IgD-negative memory B cell (primary cell): ENCODE measurements around the gene PEMT. TPM values are rescaled to one million over a fixed set of nuclear protein-coding genes. Genes with fewer than 3 reads are reported as not detected.

Experiments
- H3K27ac Mint-ChIP-seq, 3 donors: one replicate each; pipeline ENCODE4 v1.8.0; 2020 to 2022; ENCODE audit warnings: mild to moderate bottlenecking in 3 of 3, mixed read lengths in 3 of 3, moderate library complexity in 1 of 3
- H3K27me3 Mint-ChIP-seq: one replicate; pipeline ENCODE4 v1.8.0; 2021; ENCODE audit warnings: mixed read lengths
- H3K36me3 Mint-ChIP-seq: one replicate; pipeline ENCODE4 v1.8.0; 2020; ENCODE audit warnings: mild to moderate bottlenecking, mixed read lengths
- H3K4me1 Mint-ChIP-seq, 3 donors: one replicate each; pipeline ENCODE4 v1.8.0; 2020 to 2022; ENCODE audit warnings: mixed read lengths in 3 of 3, mild to moderate bottlenecking in 1 of 3
- H3K4me3 Mint-ChIP-seq, 4 donors: one replicate each; pipeline ENCODE4 v1.8.0; 2020 to 2022; ENCODE audit warnings: mild to moderate bottlenecking in 4 of 4, mixed read lengths in 4 of 4, moderate library complexity in 3 of 4
- H3K9me3 Mint-ChIP-seq, 3 donors: one replicate each; pipeline ENCODE4 v1.8.0; 2020 to 2021; ENCODE audit warnings: mixed read lengths in 3 of 3, mild to moderate bottlenecking in 1 of 3
- polyA plus RNA-seq: library from polyadenylated mRNA; unstranded; fragments of 300-500 nt; fragmentation: Illumina TruSeq; gene quantifications from one replicate; pipeline ENCODE4 v1.2.3, GENCODE V29; 2021

PEMT gene
- polyA plus RNA-seq, 1 donor from 2014 or later: 35.6 TPM

DNA sequence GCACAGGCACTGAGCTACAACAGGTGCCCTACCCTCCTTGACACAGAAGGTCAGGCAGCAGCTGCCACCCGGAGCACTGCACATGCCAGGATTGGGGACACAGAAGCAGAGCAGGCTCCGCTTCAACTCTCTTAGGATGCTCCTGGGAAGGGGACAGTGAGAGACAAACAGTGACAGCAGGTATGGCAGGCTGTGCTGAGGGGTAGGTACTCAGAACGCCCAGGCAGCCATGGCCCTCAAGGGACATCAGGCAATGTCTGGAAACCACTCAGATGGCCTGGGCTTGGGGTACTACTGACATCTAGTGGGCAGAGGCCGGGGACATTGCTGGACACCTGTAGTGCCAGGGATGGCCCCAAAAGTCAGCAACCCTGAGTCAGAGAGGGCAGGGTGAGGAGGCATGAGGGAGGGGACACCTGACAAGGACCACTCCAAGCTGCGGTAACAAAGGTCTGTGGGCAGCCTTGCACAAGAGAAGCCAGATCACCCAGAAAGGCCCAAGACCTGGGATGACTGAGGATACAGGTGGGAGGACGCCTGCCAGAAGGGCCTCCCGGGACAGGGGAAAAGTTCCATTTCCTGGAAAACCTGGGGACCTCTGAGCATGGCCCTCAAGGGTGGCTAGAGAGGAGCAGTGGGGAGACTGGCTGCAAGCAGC, 21.2 kb downstream of the PEMT start:
- Mint-ChIP-seq H3K36me3 (peaks cover 3% of the 10 kb centered on the region), H3K4me3 (no peak overlapping the region), H3K9me3 (no peaks in the 10 kb centered on the region), H3K27ac (no peak overlapping the region), H3K27me3 (no peaks in the 10 kb centered on the region), H3K4me1 (peaks cover 0 to 3% (median 0%) of the 10 kb centered on the region in 3 donors)

DNA sequence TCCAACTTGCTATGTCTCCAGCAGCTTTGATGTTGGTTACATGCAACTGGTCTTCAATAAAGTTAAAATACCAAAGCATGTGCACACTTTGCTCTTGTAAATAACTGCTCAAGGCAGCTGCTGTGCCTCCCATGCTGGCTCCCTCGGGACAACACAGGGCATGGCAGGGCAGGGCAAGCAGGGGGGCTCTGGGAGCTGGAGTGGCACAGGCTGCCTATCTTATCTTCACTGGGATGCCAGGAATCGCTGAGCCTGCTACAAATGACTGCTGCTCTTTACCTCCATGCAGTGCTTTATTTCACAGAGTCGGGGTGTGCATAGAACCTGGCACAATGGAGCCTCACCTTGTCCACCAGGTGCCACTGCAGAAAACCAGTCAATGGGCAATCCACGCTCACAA, 21.8 kb downstream of the PEMT start:
- Mint-ChIP-seq H3K27ac (no peak overlapping the region), H3K4me1 (peaks cover 0 to 3% (median 0%) of the 10 kb centered on the region in 3 donors), H3K36me3 (peaks cover 3% of the 10 kb centered on the region), H3K9me3 (no peaks in the 10 kb centered on the region), H3K27me3 (no peaks in the 10 kb centered on the region), H3K4me3 (no peak overlapping the region)

DNA sequence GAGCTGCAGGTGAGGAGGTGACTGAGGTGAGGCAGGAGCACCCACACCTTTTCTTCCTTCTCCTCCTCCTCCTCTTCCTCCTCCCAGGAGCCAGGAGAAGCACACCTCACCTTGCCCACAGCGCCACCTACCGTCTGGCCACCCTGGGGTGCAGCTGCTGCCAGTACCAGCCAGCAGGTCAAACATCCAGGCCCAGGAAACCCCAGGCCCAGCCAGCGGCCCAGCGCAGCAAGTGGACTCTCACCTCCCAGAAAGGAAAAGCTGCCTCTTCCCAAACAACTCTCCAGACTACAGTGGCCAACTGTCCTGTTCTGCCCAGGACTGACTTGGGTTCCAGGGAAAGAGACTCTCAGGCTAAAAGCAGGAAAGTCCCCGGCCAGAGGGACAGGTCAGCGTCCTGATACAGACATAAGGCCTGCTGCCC, 22.7 kb downstream of the PEMT start:
- Mint-ChIP-seq H3K27me3 (no peaks in the 10 kb centered on the region), H3K36me3 (peaks cover 3% of the 10 kb centered on the region), H3K4me3 (no peak overlapping the region), H3K9me3 (no peaks in the 10 kb centered on the region), H3K27ac (no peak overlapping the region), H3K4me1 (peaks cover 0 to 3% (median 0%) of the 10 kb centered on the region in 3 donors)

DNA sequence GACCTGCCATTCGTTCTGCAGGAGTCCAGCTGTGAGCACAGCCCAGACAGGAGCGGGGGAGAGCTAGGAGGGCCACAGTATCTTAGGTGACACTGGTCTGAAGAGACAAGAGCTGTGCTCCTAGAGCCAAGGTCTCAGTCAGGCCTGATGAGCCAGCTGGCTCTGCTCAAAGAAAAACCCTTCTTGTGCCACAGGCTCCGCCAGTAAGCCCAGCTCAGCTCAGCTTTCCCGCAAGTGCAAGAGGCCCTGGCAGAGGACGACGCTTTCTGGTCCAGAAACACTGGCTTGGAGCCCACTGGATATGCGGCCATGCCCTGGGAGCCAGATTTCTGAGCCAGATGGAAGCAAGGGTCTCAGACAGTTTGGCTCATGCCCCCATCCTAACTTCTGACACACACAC, 23.9 kb downstream of the PEMT start:
- H3K4me1 Mint-ChIP-seq: peaks cover 0 to 3% (median 0%) of the 10 kb centered on the region in 3 donors
- no peaks in the 10 kb centered on the region for H3K9me3 Mint-ChIP-seq
- no peak overlapping the region for H3K4me3 Mint-ChIP-seq
- no peaks in the 10 kb centered on the region for H3K27me3 Mint-ChIP-seq
- H3K36me3 Mint-ChIP-seq: peaks cover 3% of the 10 kb centered on the region
- H3K27ac Mint-ChIP-seq: peak overlapping the region in 1 of 3 donors; percentile 69

DNA sequence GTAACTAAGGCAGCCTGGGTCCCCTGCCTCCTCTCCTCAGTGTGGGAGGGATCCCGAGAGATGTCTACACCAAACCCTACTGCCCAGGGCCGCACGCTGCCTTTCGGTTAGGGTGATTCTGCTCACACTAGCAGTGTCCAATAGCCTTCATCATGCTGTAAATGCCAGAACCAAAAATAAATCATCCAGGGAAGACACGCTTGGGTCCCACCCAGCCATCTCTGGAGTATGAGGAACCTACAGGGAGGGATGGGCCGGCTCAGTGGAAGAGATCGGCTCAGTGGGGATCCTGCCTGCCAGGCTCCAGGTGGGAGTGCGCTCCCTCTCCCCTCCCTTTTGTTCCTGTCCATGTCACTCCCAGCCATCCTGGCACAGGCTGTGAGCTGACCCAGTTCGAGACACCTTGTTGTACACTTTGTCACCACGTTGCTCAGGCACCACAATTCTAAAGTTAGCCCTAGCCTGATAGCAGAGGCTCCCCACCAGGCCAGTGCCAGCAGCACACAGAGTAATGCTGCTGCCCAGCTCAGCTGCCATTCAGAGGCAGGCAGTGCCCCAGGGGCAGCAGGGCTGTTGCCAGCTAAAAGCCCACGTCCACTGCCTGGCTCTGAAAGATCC, 24.5 kb downstream of the PEMT start:
- no peak overlapping the region for H3K27ac Mint-ChIP-seq
- H3K4me3 Mint-ChIP-seq: no peak overlapping the region
- peaks cover 3% of the 10 kb centered on the region for H3K36me3 Mint-ChIP-seq
- peaks cover 0 to 3% (median 0%) of the 10 kb centered on the region in 3 donors for H3K4me1 Mint-ChIP-seq
- no peaks in the 10 kb centered on the region for H3K9me3 Mint-ChIP-seq
- H3K27me3 Mint-ChIP-seq: no peaks in the 10 kb centered on the region

DNA sequence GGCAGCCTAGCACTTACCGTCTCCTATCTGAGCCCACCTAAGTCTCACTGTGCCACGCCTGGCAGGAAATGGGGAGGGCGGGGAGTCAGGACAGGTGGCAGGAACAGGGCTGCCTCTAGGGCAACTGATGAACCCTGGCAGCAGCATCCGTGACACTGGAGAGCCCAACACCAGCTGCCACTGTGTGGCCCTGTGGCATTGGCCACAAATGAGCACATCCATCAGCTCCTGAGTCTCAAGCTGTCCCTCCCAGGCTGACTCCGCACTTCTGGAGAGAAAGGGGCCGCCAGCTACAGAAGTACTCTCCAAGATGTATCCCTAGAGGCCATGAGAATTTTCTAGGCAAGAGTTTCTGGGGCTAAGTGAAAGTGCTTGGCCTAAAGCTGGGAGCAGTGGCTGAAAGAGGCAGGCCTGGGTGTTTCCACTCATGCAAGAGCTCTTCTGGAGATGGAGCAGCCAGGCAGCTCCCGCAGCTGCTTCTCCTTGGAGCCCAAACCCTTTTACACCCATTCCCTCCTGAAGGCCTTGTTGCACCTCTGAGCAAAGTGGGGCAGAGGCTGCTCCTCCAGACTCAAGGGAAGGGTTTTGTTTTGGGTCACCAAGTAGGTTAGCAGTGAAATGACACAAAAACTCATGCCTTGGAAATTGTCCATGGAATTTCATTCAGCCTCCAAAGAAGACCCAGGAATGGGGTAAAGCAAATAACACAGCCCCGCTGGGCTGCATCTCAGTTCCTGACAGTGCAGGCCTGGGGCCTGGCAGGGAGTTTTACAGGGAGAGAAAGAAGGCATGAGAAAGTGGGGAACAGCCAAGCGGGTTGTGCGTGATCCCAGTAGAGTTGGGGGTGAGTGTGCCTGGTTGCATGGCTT, 25.8 kb downstream of the PEMT start:
- Mint-ChIP-seq H3K27me3 (no peaks in the 10 kb centered on the region), H3K9me3 (no peaks in the 10 kb centered on the region), H3K27ac (no peak overlapping the region), H3K36me3 (no peaks in the 10 kb centered on the region), H3K4me1 (peaks cover 0 to 6% (median 0%) of the 10 kb centered on the region in 3 donors), H3K4me3 (no peak overlapping the region)

DNA sequence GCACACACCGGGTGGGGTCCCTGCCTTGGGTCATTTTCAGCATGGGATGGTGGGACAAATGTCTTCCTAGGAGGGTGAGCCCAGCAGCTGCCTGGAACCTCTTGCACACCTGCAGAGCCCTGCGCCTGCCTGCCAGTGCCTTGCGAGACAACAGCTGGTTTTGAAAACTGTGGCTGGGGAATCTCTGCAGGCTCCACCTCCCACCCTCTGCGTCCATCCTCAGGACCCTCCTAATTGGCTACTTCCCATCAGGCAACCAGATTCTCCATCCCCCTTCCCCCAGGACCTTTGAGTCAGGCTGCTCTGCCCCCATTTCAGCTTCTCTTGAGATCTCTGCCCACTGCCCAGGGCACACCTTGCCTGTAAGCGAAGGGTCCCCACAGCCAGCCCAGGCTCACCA, 26.6 kb downstream of the PEMT start:
- Mint-ChIP-seq H3K27me3 (no peaks in the 10 kb centered on the region), H3K4me3 (no peak overlapping the region), H3K36me3 (no peaks in the 10 kb centered on the region), H3K9me3 (no peaks in the 10 kb centered on the region), H3K27ac (no peak overlapping the region), H3K4me1 (peaks cover 0 to 6% (median 0%) of the 10 kb centered on the region in 3 donors)

DNA sequence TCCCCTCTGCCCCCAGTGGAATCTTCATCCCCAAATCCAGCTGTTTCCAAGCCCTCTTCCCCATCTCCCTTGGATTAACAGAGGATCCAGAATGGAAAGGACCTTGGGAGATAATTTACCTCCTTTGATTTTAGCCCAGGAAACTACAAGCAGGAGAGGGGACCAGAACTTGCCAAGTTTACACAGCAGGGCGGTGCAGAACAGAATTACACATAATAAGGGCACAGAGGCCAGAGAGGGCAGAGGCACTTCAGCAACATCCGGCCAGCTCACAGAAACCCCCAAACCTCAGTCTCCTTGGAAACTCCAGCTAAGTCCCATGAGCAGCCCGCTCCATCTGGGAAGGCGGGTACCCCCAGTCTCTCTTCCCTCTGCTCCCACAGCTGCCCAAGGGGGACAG, 27.2 kb downstream of the PEMT start:
- peaks cover 0 to 6% (median 0%) of the 10 kb centered on the region in 3 donors for H3K4me1 Mint-ChIP-seq
- H3K27me3 Mint-ChIP-seq: no peaks in the 10 kb centered on the region
- no peaks in the 10 kb centered on the region for H3K36me3 Mint-ChIP-seq
- no peak overlapping the region for H3K4me3 Mint-ChIP-seq
- H3K9me3 Mint-ChIP-seq: no peaks in the 10 kb centered on the region
- H3K27ac Mint-ChIP-seq: no peak overlapping the region

DNA sequence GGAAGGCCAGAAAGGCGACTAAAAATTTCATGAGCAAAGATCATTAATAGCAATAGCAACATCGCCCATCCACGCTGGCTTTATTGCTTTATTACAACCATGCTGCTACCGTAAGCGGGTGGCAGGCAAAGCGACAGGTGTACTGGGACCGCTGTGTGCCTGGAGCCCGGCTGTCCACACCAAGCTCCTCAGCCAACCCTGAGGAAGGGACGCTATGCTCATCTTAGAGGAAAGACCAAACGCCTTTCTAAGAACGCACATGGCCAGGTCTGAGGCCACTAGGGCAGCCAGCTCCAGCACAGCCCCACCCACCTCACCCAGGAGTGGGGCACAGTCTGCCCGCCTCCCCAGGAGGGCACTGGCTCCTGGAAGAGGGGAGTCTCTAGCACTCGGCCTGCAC, 28.0 kb downstream of the PEMT start:
- Mint-ChIP-seq H3K9me3 (no peaks in the 10 kb centered on the region), H3K4me1 (peaks cover 0 to 6% (median 0%) of the 10 kb centered on the region in 3 donors), H3K4me3 (no peak overlapping the region), H3K27ac (no peak overlapping the region), H3K27me3 (no peaks in the 10 kb centered on the region), H3K36me3 (no peaks in the 10 kb centered on the region)

DNA sequence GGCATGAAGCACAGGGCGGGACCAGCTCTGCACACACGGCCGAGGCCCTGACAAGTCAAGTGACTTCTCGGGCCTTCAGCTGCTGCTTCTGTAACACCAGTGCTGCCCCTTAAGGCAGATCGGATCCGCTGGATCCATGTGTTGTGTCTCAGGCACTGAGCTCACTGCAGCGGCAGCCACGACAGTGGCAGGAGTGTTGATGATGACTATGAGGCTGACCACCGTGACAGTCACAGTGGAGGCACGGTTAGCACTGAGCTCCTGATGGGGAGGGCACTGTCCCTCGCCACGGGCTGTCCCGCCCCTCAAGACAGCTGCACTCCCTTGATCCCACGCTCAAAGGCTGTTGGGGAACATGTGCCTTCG, 29.4 kb downstream of the PEMT start:
- no peaks in the 10 kb centered on the region for H3K27me3 Mint-ChIP-seq
- H3K4me1 Mint-ChIP-seq: peaks cover 0 to 2% (median 0%) of the 10 kb centered on the region in 3 donors
- no peaks in the 10 kb centered on the region for H3K9me3 Mint-ChIP-seq
- H3K36me3 Mint-ChIP-seq: no peaks in the 10 kb centered on the region
- H3K4me3 Mint-ChIP-seq: no peak overlapping the region
- no peak overlapping the region for H3K27ac Mint-ChIP-seq

DNA sequence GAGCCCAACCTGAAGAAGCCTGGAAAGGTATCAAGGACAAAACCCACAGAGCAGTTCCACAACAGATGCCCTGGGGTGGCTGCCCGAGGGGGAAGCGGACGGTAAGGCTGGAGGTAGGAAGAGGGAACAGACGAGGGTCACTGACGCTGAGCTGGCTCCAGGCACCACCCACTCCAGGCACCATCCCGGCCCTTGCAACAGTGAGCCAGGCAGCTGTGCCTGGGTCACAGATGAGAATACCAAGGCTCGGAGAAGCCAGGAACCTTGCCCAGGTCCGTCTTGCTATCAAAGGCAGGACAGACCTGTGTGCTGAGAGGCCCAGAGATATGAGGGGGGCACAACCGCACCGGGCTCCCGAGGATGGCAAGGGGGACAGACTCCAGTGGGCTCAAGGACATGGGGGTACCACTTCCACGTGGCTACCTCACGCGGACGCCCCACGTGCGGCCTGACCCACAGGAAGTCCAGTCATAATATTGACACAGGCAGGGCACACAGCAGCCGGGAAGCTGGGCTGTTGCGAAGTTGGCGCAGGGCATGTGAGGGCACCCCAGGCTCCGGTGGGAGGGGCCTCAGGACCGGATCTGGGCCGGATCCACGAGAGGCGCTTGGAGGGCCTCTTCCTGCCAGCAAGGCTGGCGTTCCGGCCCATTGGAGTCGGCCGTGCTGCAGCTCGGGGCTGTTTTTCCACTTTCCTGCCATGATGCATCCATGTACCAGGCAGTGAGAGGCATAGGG, 29.9 kb downstream of the PEMT start:
- Mint-ChIP-seq H3K27ac (no peak overlapping the region), H3K9me3 (no peaks in the 10 kb centered on the region), H3K4me1 (peaks cover 0 to 2% (median 0%) of the 10 kb centered on the region in 3 donors), H3K36me3 (no peaks in the 10 kb centered on the region), H3K27me3 (no peaks in the 10 kb centered on the region), H3K4me3 (peak overlapping the region in 1 of 4 donors; percentile 43)

DNA sequence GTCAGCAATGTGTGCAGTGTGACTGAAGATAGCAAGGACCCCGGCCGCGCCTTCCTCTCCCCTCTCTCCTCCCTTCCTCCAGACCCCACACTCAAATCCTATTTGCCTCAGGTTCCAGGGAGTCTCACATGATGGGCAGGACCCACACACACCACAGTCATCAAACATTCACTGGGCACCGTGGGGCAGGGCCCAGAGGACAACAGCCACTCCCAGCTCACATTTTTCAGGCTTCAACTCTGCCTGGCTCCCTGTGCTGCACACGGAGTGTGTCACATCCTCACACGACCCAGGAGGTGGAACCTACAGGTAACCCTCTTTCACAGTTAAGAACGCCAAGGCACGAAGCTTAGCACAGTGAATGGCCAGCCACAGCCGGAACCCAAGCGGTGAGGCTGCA, 30.5 kb downstream of the PEMT start:
- no peak overlapping the region for H3K27ac Mint-ChIP-seq
- no peak overlapping the region for H3K4me3 Mint-ChIP-seq
- H3K27me3 Mint-ChIP-seq: no peaks in the 10 kb centered on the region
- no peaks in the 10 kb centered on the region for H3K36me3 Mint-ChIP-seq
- peaks cover 0 to 2% (median 0%) of the 10 kb centered on the region in 3 donors for H3K4me1 Mint-ChIP-seq
- no peaks in the 10 kb centered on the region for H3K9me3 Mint-ChIP-seq

DNA sequence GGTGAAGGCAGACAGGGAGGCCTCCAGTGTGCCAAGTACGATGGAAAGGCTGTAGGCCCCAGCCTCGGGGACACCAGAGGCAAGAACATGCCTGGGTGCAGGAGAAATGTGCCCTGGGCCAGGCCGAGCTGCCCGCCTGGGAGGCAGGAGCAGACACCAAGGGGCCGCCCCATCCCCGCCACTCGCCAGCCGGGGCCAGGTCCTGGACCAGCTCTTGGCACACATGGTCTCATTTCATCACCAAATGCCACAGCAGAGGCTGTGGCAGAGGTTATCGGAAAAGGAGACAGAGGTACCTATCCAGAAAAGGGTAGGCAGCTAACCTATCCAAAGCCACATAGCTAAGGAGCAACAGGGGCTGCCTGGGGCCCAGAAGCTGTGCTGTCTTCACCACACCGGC, 31.3 kb downstream of the PEMT start:
- Mint-ChIP-seq H3K27ac (no peak overlapping the region), H3K27me3 (no peaks in the 10 kb centered on the region), H3K4me1 (peaks cover 0 to 2% (median 0%) of the 10 kb centered on the region in 3 donors), H3K9me3 (no peaks in the 10 kb centered on the region), H3K4me3 (no peak overlapping the region), H3K36me3 (no peaks in the 10 kb centered on the region)

DNA sequence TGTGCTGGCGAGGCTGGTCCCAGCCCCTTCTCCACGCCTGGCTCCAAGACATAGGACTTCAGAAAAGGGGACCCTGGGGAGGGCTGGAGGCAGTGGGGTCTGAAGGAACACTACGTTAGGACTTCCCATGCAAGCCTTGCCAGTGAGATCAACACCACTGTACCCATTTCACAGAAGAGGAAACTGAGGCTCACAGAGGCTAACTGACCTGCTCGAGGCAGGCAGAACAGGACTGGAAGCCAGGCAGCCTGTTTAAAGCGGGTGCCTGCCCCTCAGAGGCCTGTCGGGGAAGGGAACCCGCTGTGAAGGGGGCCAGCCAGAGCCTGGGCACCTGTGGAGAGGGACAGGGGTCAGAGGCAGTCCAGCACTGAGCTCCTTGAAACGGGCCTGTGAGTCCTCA, 32.3 kb downstream of the PEMT start:
- Mint-ChIP-seq H3K4me1 (peaks cover 0 to 2% (median 0%) of the 10 kb centered on the region in 3 donors), H3K36me3 (no peaks in the 10 kb centered on the region), H3K9me3 (no peaks in the 10 kb centered on the region), H3K27ac (no peak overlapping the region), H3K4me3 (no peak overlapping the region), H3K27me3 (no peaks in the 10 kb centered on the region)

DNA sequence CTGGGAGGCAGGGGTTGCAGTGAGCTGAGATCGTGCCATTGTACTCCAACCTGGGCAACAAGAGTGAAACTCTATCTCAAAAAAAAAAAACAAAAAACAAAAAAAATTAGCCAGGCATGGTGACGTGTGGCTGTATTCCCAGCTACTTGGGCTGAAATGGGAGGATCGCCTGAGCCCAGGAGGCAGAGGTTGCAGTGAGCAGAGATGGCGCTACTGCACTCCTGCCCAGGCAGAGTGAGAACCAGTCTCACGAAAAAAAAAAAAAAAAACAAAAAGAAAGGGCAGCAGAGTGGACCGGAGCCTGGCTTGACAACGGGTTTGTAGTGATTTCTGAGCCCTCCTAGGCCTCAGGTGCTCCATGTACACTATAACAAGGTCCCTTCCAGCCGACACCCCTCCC, 33.1 kb downstream of the PEMT start:
- no peaks in the 10 kb centered on the region for H3K27me3 Mint-ChIP-seq
- no peaks in the 10 kb centered on the region for H3K9me3 Mint-ChIP-seq
- H3K36me3 Mint-ChIP-seq: no peaks in the 10 kb centered on the region
- no peak overlapping the region for H3K4me3 Mint-ChIP-seq
- H3K4me1 Mint-ChIP-seq: peaks cover 0 to 2% (median 0%) of the 10 kb centered on the region in 3 donors
- H3K27ac Mint-ChIP-seq: no peak overlapping the region
